H9 (cell line): ENCODE data around the gene PRPF6. TPM values are rescaled to one million over a fixed set of nuclear protein-coding genes. Genes with fewer than 3 reads are reported as not detected.

Experiments
- DNase-seq: peaks from one replicate; pipeline ENCODE4 v3.0.0-alpha.2; 2017
- H2AFZ ChIP-seq: one replicate; pipeline ENCODE4 v1.6.1; 2013; ENCODE audit warnings: mild to moderate bottlenecking, low read length, control low read depth, moderate library complexity
- H2AK5ac ChIP-seq: 2 replicates; pipeline ENCODE4 v1.6.1; 2013; ENCODE audit warnings: low read length, control low read depth, mixed read lengths; ENCODE audit not compliant: insufficient read length
- H2BK120ac ChIP-seq: one replicate; pipeline ENCODE4 v1.6.1; 2013; ENCODE audit warnings: low read depth, mild to moderate bottlenecking, low read length, control low read depth, inconsistent platforms; ENCODE audit not compliant: poor library complexity, severe bottlenecking
- H2BK12ac ChIP-seq: 2 replicates; pipeline ENCODE4 v1.6.1; 2013; ENCODE audit warnings: low read length, control low read depth, mixed read lengths, low read depth; ENCODE audit not compliant: insufficient read length
- H2BK15ac ChIP-seq: 2 replicates; pipeline ENCODE4 v1.6.1; 2013; ENCODE audit warnings: low read depth, low read length, control low read depth
- H2BK20ac ChIP-seq: one replicate; pipeline ENCODE4 v1.6.1; 2013; ENCODE audit warnings: low read depth, mild to moderate bottlenecking, low read length, control low read depth, inconsistent platforms; ENCODE audit not compliant: poor library complexity, severe bottlenecking
- H2BK5ac ChIP-seq: 2 replicates; pipeline ENCODE4 v1.6.1; 2013; ENCODE audit warnings: low read length, control low read depth, mixed read lengths; ENCODE audit not compliant: insufficient read length
- H3K14ac ChIP-seq: 2 replicates; pipeline ENCODE4 v1.6.1; 2013; ENCODE audit warnings: low read length, control low read depth; ENCODE audit not compliant: insufficient read depth
- H3K18ac ChIP-seq: 2 replicates; pipeline ENCODE4 v1.6.1; 2013; ENCODE audit warnings: low read depth, mild to moderate bottlenecking, mixed read lengths, low read length, control low read depth; ENCODE audit not compliant: insufficient read length
- H3K23ac ChIP-seq: 2 replicates; pipeline ENCODE4 v1.6.1; 2013; ENCODE audit warnings: low read length, control low read depth, mixed read lengths, low read depth; ENCODE audit not compliant: insufficient read length
- H3K23me2 ChIP-seq: 2 replicates; pipeline ENCODE4 v1.6.1; 2013; ENCODE audit warnings: low read depth, mild to moderate bottlenecking, mixed read lengths, low read length, control low read depth; ENCODE audit not compliant: insufficient read length, poor library complexity, severe bottlenecking
- H3K27ac ChIP-seq: 2 replicates; pipeline ENCODE4 v1.5.1; 2013; ENCODE audit warnings: low read length, control low read depth, mixed read lengths, low read depth; ENCODE audit not compliant: insufficient read length
- H3K27me3 ChIP-seq: 2 replicates; pipeline ENCODE4 v1.6.1; 2013; ENCODE audit warnings: low read length, control low read depth, inconsistent platforms; ENCODE audit not compliant: insufficient read depth
- H3K4ac ChIP-seq: 2 replicates; pipeline ENCODE4 v1.6.1; 2013; ENCODE audit warnings: low read depth, mild to moderate bottlenecking, control low read depth, inconsistent platforms, low read length, moderate library complexity
- H3K4me1 ChIP-seq: 2 replicates; pipeline ENCODE4 v1.6.1; 2013; ENCODE audit warnings: low read length, control low read depth, inconsistent platforms; ENCODE audit not compliant: insufficient read depth
- H3K4me2 ChIP-seq: 2 replicates; pipeline ENCODE4 v1.6.1; 2013; ENCODE audit warnings: low read length, control low read depth, mixed read lengths; ENCODE audit not compliant: insufficient read length, insufficient read depth
- H3K56ac ChIP-seq: 2 replicates; pipeline ENCODE4 v1.6.1; 2013; ENCODE audit warnings: low read depth, mild to moderate bottlenecking, mixed read lengths, low read length, control low read depth; ENCODE audit not compliant: insufficient read length
- H3K79me1 ChIP-seq: 2 replicates; pipeline ENCODE4 v1.6.1; 2013; ENCODE audit warnings: low read depth, mild to moderate bottlenecking, moderate library complexity, low read length, control low read depth, inconsistent platforms; ENCODE audit not compliant: insufficient read depth, poor library complexity, severe bottlenecking
- H3K79me2 ChIP-seq: 2 replicates; pipeline ENCODE4 v1.6.1; 2013; ENCODE audit warnings: low read length, control low read depth, inconsistent platforms; ENCODE audit not compliant: insufficient read depth
- H3K9ac ChIP-seq: 2 replicates; pipeline ENCODE4 v1.6.1; 2013; ENCODE audit warnings: low read length, control low read depth, mixed read lengths; ENCODE audit not compliant: insufficient read length; ENCODE audit errors: extremely low read depth
- H3K9me3 ChIP-seq: one replicate; pipeline ENCODE4 v1.6.1; 2013; ENCODE audit warnings: low read depth, low read length, inconsistent platforms; ENCODE audit not compliant: control insufficient read depth
- H3T11ph ChIP-seq: one replicate; pipeline ENCODE4 v1.6.1; 2013; ENCODE audit warnings: mild to moderate bottlenecking, low read length, control low read depth, inconsistent platforms
- H4K20me1 ChIP-seq: one replicate; pipeline ENCODE4 v1.6.1; 2013; ENCODE audit not compliant: control insufficient read depth, insufficient read length, insufficient read depth
- H4K5ac ChIP-seq: 2 replicates; pipeline ENCODE4 v1.6.1; 2013; ENCODE audit warnings: low read depth, mild to moderate bottlenecking, mixed read lengths, low read length, control low read depth; ENCODE audit not compliant: insufficient read length
- H4K8ac ChIP-seq: replicated peaks from 2 replicates; pipeline ENCODE4 v1.6.1; 2013; ENCODE audit warnings: low read length, control low read depth, mixed read lengths, low read depth; ENCODE audit not compliant: insufficient read length
- H4K91ac ChIP-seq: 2 replicates; pipeline ENCODE4 v1.6.1; 2013; ENCODE audit warnings: low read depth, mild to moderate bottlenecking, moderate library complexity, mixed read lengths, low read length, control low read depth; ENCODE audit not compliant: insufficient read length
- H3K27ac Mint-ChIP-seq, 3 experiments: 2 replicates in 2 of 3; 3 replicates in 1 of 3; pipeline ENCODE4 v1.8.0; 2020 to 2021; ENCODE audit warnings: mixed read lengths in 3 of 3, mild to moderate bottlenecking in 1 of 3, moderate library complexity in 1 of 3
- H3K27me3 Mint-ChIP-seq: 2 replicates; pipeline ENCODE4 v1.8.0; 2021; ENCODE audit warnings: low read depth, mild to moderate bottlenecking, moderate library complexity, mixed read lengths
- H3K36me3 Mint-ChIP-seq, 3 experiments: 2 replicates in 2 of 3; 3 replicates in 1 of 3; pipeline ENCODE4 v1.8.0; 2020 to 2021; ENCODE audit warnings: low read depth in 3 of 3, mixed read lengths in 3 of 3; ENCODE audit not compliant: insufficient read depth in 1 of 3
- H3K4me1 Mint-ChIP-seq, 2 experiments: 2 replicates each; pipeline ENCODE4 v1.8.0; 2020; ENCODE audit warnings: mixed read lengths in 2 of 2
- H3K4me3 Mint-ChIP-seq, 2 experiments: 2 replicates in 1 of 2; 3 replicates in 1 of 2; pipeline ENCODE4 v1.8.0; 2020 to 2021; ENCODE audit warnings: mild to moderate bottlenecking in 2 of 2, mixed read lengths in 2 of 2, moderate library complexity in 1 of 2
- H3K9me3 Mint-ChIP-seq, 2 experiments: 2 replicates in 1 of 2; 3 replicates in 1 of 2; pipeline ENCODE4 v1.8.0; 2020; ENCODE audit warnings: mild to moderate bottlenecking in 2 of 2, mixed read lengths in 2 of 2, moderate library complexity in 1 of 2
- WGBS: extraction: QIAGEN DNeasy Blood & Tissue Kit; methylation state at CpG from one replicate; pipeline ENCODE4 v1.1.7; 2013; ENCODE audit warnings: missing lambda C conversion rate, low lambda C conversion rate, mixed read lengths; ENCODE audit not compliant: insufficient read length; ENCODE audit errors: extremely low coverage; 5-methylcytosine and 5-hydroxymethylcytosine counted together
- total RNA-seq: library from RNA; stranded (reverse); gene quantifications from 2 replicates; pipeline ENCODE4 v1.2.1, GENCODE V29; 2021
- TF ChIP-seq, protein P1 (sequence below): fragments of 200-600 bp; sonication (generic); conservative IDR thresholded peaks from 3 replicates; pipeline ENCODE4 v1.8.0; 2021; ENCODE audit warnings: antibody characterized with exemption, mild to moderate bottlenecking

Gene PRPF6
- total RNA-seq, 1 experiment from 2014 or later, result 87.9 TPM

DNA sequence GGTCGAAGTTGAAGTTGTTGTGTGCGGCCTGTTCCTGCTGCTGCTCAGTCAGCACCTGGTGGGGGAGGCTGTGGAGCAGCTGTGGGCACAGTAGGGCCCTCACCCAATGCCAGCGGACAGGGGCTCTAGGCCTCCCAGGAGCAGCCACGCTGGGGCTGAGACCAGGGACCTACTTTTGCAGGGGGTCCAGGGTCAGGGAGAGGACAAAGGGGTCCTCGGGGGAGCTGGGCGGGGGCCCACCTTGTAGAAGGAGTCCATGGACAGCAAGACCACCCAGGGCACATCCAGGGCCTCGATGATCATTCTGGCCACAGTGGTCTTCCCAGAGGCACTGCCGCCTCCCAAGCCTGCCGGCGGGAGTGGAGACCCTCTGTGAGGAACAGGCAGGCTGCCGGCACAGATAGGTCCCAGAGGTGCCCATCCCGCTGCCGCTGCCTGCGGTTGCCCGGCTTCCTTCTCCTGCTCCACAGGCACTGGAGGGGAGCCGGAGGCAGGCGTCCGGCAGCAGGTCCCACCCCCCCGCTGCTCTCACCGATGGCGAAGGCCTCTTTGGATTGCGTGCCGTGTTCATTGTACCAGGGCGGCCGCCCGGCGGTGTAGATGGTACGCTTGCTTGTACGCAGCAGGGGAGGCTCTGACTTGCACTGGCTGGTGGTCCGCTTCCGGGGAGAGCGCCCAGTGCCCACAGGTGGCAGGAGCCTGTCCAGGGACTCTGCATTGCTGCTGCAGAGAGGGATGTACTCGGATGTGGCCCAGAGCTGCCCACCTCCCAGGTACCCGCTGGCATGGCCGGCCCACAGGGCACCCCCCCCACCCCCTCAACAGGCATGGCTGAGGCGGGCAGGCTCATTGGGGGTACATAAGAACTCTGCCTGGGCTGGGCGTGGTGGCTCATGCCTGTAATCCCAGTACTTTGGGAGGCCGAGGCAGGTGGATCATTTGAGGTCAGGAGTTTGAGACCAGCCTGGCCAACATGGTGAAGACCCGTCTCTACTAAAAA is 34.7 kb upstream of the PRPF6 start:
- Histone ChIP-seq H3K9ac (no peak overlapping the region), H3K14ac (no peak overlapping the region), H2BK12ac (no peak overlapping the region), H3K23me2 (peaks cover 4% of the 10 kb centered on the region), H2BK120ac (no peak overlapping the region), H3K27ac (no peak overlapping the region), H3K18ac (no peak overlapping the region), H2BK15ac (no peak overlapping the region), H3K27me3 (no peaks in the 10 kb centered on the region), H3K23ac (no peak overlapping the region), H2AK5ac (no peak overlapping the region), H2BK5ac (no peak overlapping the region), H4K8ac (no peak overlapping the region), H4K5ac (no peak overlapping the region), H3K4me2 (no peak overlapping the region), H3T11ph (no peak overlapping the region), H2BK20ac (no peak overlapping the region), H3K9me3 (no peaks in the 10 kb centered on the region), H4K20me1 (peaks cover 3% of the 10 kb centered on the region), H3K4me1 (no peaks in the 10 kb centered on the region), H2AFZ (no peak overlapping the region), H3K56ac (no peak overlapping the region), H3K4ac (no peak overlapping the region), H3K79me1 (no peaks in the 10 kb centered on the region), H4K91ac (no peak overlapping the region), H3K79me2 (peaks cover 3% of the 10 kb centered on the region; the same call in 1 of the 2 replicates)
- no CpG with 5 or more reads among the region's 39 CpGs for WGBS
- TF ChIP-seq, protein P1, sequence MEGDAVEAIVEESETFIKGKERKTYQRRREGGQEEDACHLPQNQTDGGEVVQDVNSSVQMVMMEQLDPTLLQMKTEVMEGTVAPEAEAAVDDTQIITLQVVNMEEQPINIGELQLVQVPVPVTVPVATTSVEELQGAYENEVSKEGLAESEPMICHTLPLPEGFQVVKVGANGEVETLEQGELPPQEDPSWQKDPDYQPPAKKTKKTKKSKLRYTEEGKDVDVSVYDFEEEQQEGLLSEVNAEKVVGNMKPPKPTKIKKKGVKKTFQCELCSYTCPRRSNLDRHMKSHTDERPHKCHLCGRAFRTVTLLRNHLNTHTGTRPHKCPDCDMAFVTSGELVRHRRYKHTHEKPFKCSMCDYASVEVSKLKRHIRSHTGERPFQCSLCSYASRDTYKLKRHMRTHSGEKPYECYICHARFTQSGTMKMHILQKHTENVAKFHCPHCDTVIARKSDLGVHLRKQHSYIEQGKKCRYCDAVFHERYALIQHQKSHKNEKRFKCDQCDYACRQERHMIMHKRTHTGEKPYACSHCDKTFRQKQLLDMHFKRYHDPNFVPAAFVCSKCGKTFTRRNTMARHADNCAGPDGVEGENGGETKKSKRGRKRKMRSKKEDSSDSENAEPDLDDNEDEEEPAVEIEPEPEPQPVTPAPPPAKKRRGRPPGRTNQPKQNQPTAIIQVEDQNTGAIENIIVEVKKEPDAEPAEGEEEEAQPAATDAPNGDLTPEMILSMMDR, result no peak
- no peak overlapping the region for H3K27ac Mint-ChIP-seq
- H3K4me1 Mint-ChIP-seq, result peaks cover 16 to 29% of the 10 kb centered on the region in 2 experiments
- peaks cover 4 to 7% of the 10 kb centered on the region in 2 experiments; a peak in 3 of 5 replicates for H3K9me3 Mint-ChIP-seq
- no peak overlapping the region for H3K4me3 Mint-ChIP-seq
- no peak for DNase-seq
- no peaks in the 10 kb centered on the region for H3K27me3 Mint-ChIP-seq
- peaks cover 5 to 29% (median 22%) of the 10 kb centered on the region in 3 experiments for H3K36me3 Mint-ChIP-seq
